ENCODE data around the gene GFRA1.

The GFRA1 gene

GRCh38 chr10:116147147-116147905 lies 125.7 kb downstream of the GFRA1 start:
- no peak overlapping the region for H3K4me3 Mint-ChIP-seq
- no peaks in the 10 kb centered on the region for H3K36me3 Mint-ChIP-seq
- ATAC-seq (peak; percentile 39), DNase-seq (ENCODE audit: low spot score in 2 of 2) (no peak)
- H3K4me1 Mint-ChIP-seq: no peaks in the 10 kb centered on the region
- peaks cover 11% of the 10 kb centered on the region for H3K9me3 Mint-ChIP-seq
- H3K27ac Mint-ChIP-seq: no peak overlapping the region

- Mint-ChIP-seq H3K4me1 (no peaks in the 10 kb centered on the region), H3K27ac (no peak overlapping the region), H3K9me3 (peaks cover 9% of the 10 kb centered on the region), H3K4me3 (no peak overlapping the region), H3K36me3 (no peaks in the 10 kb centered on the region)
- DNase-seq (ENCODE audit: low spot score in 2 of 2): no peak
- no peak for ATAC-seq
These were observed 126.5 kb downstream of the GFRA1 start for GRCh38 chr10:116146372-116147140.

GRCh38 chr10:116143673-116144222 lies 129.3 kb downstream of the GFRA1 start:
- H3K27ac Mint-ChIP-seq: no peak overlapping the region
- DNase-seq (ENCODE audit: low spot score in 2 of 2) (no peak), ATAC-seq (no peak)
- H3K36me3 Mint-ChIP-seq: no peaks in the 10 kb centered on the region
- no peak overlapping the region for H3K4me3 Mint-ChIP-seq
- no peaks in the 10 kb centered on the region for H3K4me1 Mint-ChIP-seq
- H3K9me3 Mint-ChIP-seq: peaks cover 12% of the 10 kb centered on the region

- ATAC-seq (no peak), DNase-seq (ENCODE audit: low spot score in 2 of 2) (no peak)
- Mint-ChIP-seq H3K4me1 (no peaks in the 10 kb centered on the region), H3K27ac (no peak overlapping the region), H3K9me3 (peaks cover 12% of the 10 kb centered on the region), H3K4me3 (no peak overlapping the region), H3K36me3 (no peaks in the 10 kb centered on the region)
These were observed 131.2 kb downstream of the GFRA1 start for GRCh38 chr10:116141855-116142254.

- no peak for ATAC-seq
- Mint-ChIP-seq H3K27ac (no peak overlapping the region), H3K4me1 (no peaks in the 10 kb centered on the region), H3K36me3 (no peaks in the 10 kb centered on the region), H3K4me3 (no peak overlapping the region), H3K9me3 (peaks cover 13% of the 10 kb centered on the region)
- DNase-seq (ENCODE audit: low spot score in 2 of 2): no peak
These were observed 131.8 kb downstream of the GFRA1 start for GRCh38 chr10:116141246-116141645.

- no peak overlapping the region for H3K4me3 Mint-ChIP-seq
- H3K9me3 Mint-ChIP-seq: peaks cover 14% of the 10 kb centered on the region
- no peaks in the 10 kb centered on the region for H3K4me1 Mint-ChIP-seq
- DNase-seq (ENCODE audit: low spot score in 2 of 2) (no peak), ATAC-seq (no peak)
- H3K36me3 Mint-ChIP-seq: no peaks in the 10 kb centered on the region
- H3K27ac Mint-ChIP-seq: no peak overlapping the region
These were observed 133.1 kb downstream of the GFRA1 start for GRCh38 chr10:116139886-116140285.

- Mint-ChIP-seq H3K36me3 (no peaks in the 10 kb centered on the region), H3K9me3 (peaks cover 14% of the 10 kb centered on the region), H3K27ac (no peak overlapping the region), H3K4me3 (no peak overlapping the region), H3K4me1 (no peaks in the 10 kb centered on the region)
- DNase-seq (ENCODE audit: low spot score in 2 of 2): no peak
- ATAC-seq: no peak
These were observed 134.1 kb downstream of the GFRA1 start for GRCh38 chr10:116138897-116139296.

GRCh38 chr10:116136261-116136660 lies 136.7 kb downstream of the GFRA1 start:
- peaks cover 14% of the 10 kb centered on the region for H3K9me3 Mint-ChIP-seq
- H3K4me3 Mint-ChIP-seq: no peak overlapping the region
- no peaks in the 10 kb centered on the region for H3K4me1 Mint-ChIP-seq
- H3K36me3 Mint-ChIP-seq: no peaks in the 10 kb centered on the region
- H3K27ac Mint-ChIP-seq: no peak overlapping the region
- ATAC-seq (no peak), DNase-seq (ENCODE audit: low spot score in 2 of 2) (no peak)

- Mint-ChIP-seq H3K4me1 (no peaks in the 10 kb centered on the region), H3K9me3 (peaks cover 6% of the 10 kb centered on the region), H3K4me3 (no peak overlapping the region), H3K27ac (no peak overlapping the region), H3K36me3 (no peaks in the 10 kb centered on the region)
- ATAC-seq: no peak
- DNase-seq (ENCODE audit: low spot score in 2 of 2): no peak
These were observed 138.7 kb downstream of the GFRA1 start for GRCh38 chr10:116134322-116134721.

GRCh38 chr10:116133634-116134033 lies 139.4 kb downstream of the GFRA1 start:
- H3K36me3 Mint-ChIP-seq: no peaks in the 10 kb centered on the region
- no peak overlapping the region for H3K27ac Mint-ChIP-seq
- DNase-seq (ENCODE audit: low spot score in 2 of 2): no peak
- ATAC-seq: no peak
- no peak overlapping the region for H3K4me3 Mint-ChIP-seq
- peaks cover 3% of the 10 kb centered on the region for H3K9me3 Mint-ChIP-seq
- H3K4me1 Mint-ChIP-seq: no peaks in the 10 kb centered on the region

GRCh38 chr10:116132780-116133399 lies 140.1 kb downstream of the GFRA1 start:
- Mint-ChIP-seq H3K27ac (no peak overlapping the region), H3K4me1 (no peaks in the 10 kb centered on the region), H3K9me3 (peaks cover 2% of the 10 kb centered on the region), H3K36me3 (no peaks in the 10 kb centered on the region), H3K4me3 (no peak overlapping the region)
- ATAC-seq: no peak
- DNase-seq (ENCODE audit: low spot score in 2 of 2): no peak

- ATAC-seq (no peak), DNase-seq (ENCODE audit: low spot score in 2 of 2) (no peak)
- no peak overlapping the region for H3K27ac Mint-ChIP-seq
- H3K4me3 Mint-ChIP-seq: no peak overlapping the region
- no peaks in the 10 kb centered on the region for H3K9me3 Mint-ChIP-seq
- H3K4me1 Mint-ChIP-seq: no peaks in the 10 kb centered on the region
- no peaks in the 10 kb centered on the region for H3K36me3 Mint-ChIP-seq
These were observed 143.0 kb downstream of the GFRA1 start for GRCh38 chr10:116130006-116130405.

- Mint-ChIP-seq H3K4me3 (no peak overlapping the region), H3K4me1 (no peaks in the 10 kb centered on the region), H3K27ac (no peak overlapping the region), H3K9me3 (no peaks in the 10 kb centered on the region), H3K36me3 (no peaks in the 10 kb centered on the region)
- no peak for ATAC-seq
- DNase-seq (ENCODE audit: low spot score in 2 of 2): no peak
These were observed 145.9 kb downstream of the GFRA1 start for GRCh38 chr10:116126954-116127695.

GRCh38 chr10:116126239-116126638 lies 146.8 kb downstream of the GFRA1 start:
- H3K4me1 Mint-ChIP-seq: no peaks in the 10 kb centered on the region
- no peaks in the 10 kb centered on the region for H3K36me3 Mint-ChIP-seq
- no peak overlapping the region for H3K4me3 Mint-ChIP-seq
- DNase-seq (ENCODE audit: low spot score in 2 of 2) (no peak), ATAC-seq (no peak)
- H3K9me3 Mint-ChIP-seq: no peaks in the 10 kb centered on the region
- H3K27ac Mint-ChIP-seq: no peak overlapping the region

GRCh38 chr10:116125180-116125579 lies 147.8 kb downstream of the GFRA1 start:
- ATAC-seq (no peak), DNase-seq (ENCODE audit: low spot score in 2 of 2) (no peak)
- Mint-ChIP-seq H3K27ac (no peak overlapping the region), H3K36me3 (no peaks in the 10 kb centered on the region), H3K4me1 (no peaks in the 10 kb centered on the region), H3K9me3 (no peaks in the 10 kb centered on the region), H3K4me3 (no peak overlapping the region)

All from stimulated activated effector memory CD8-positive, alpha-beta T cell treated with anti-CD3 and anti-CD28 coated beads, Interleukin-12 subunit alpha, Interleukin-12 subunit beta, amount 100 ng/mL, for 72 hours (primary cell).